Uterus (tissue), 4 donors: ENCODE results near the gene TNKS2. TPM values are rescaled to one million over a fixed set of nuclear protein-coding genes. Genes with fewer than 3 reads are reported as not detected.
A peak's percentile ranks its signal among the peaks of the same experiment; 100 is the strongest.

Source experiments
- DNase-seq, 2 donors: peaks; one replicate each; pipeline ENCODE4 v3.0.0-alpha.2; 2019 to 2020
- H3K27ac ChIP-seq, 2 donors: fragments of 200-600 bp; sonication (generic); 1 replicate in 1 of 2; 2 replicates in 1 of 2; pipeline ENCODE4 v1.5.1; 2016 to 2018
- H3K27me3 ChIP-seq, 2 donors: fragments of 200-600 bp; sonication (generic); one replicate each; pipeline ENCODE4 v1.5.1; 2018 to 2019; ENCODE audit warnings: control low read depth in 1 of 2
- H3K36me3 ChIP-seq, 2 donors: fragments of 200-600 bp; sonication (generic); one replicate each; pipeline ENCODE4 v1.5.1; 2019; ENCODE audit warnings: control low read depth in 1 of 2
- H3K4me1 ChIP-seq, 2 donors: fragments of 200-600 bp; sonication (generic); one replicate each; pipeline ENCODE4 v1.5.1; 2018 to 2019; ENCODE audit warnings: control low read depth in 1 of 2
- H3K4me3 ChIP-seq, 2 donors: fragments of 200-600 bp; sonication (generic); 1 replicate in 1 of 2; 2 replicates in 1 of 2; pipeline ENCODE4 v1.5.1; 2018 to 2019; ENCODE audit warnings: mild to moderate bottlenecking in 1 of 2
- H3K9me3 ChIP-seq, 2 donors: fragments of 200-600 bp; sonication (generic); one replicate each; pipeline ENCODE4 v1.5.1; 2019; ENCODE audit warnings: control low read depth in 1 of 2
- POLR2A ChIP-seq, 2 donors: fragments of 450-650 bp; IDR thresholded peaks; one replicate each; pipeline ENCODE4 v1.6.1; 2016; ENCODE audit warnings: antibody characterized with exemption in 2 of 2, mild to moderate bottlenecking in 1 of 2, moderate library complexity in 1 of 2
- intact Hi-C: fragments of 100-400 bp; cut with DNase I; formaldehyde crosslinking; loops from one replicate; pipeline ENCODE4 v1.15.1; 2023; ENCODE audit warnings: low total_unique reads
- small RNA-seq: library from RNA; depleted of rRNA; stranded (forward); fragments of <200 nt; gene quantifications from one replicate; pipeline ENCODE3, GENCODE V24; 2016
- total RNA-seq, 4 donors: library from RNA; depleted of rRNA in 3 of 4; stranded (reverse); fragments of >200 nt in 3 of 4; gene quantifications; one replicate each; pipeline versions ENCODE4 v1.1.0 to v1.2.4, GENCODE V29; 2014 to 2023
- TF ChIP-seq, protein P1 (sequence below), 4 experiments: fragments of 200-600 bp in 2 of 4; fragments of 450-650 bp in 2 of 4; sonication (generic) in 2 of 4; IDR thresholded peaks; one replicate each; pipeline ENCODE4 v1.5.1; 2016 to 2019; ENCODE audit warnings: antibody characterized with exemption in 4 of 4, mild to moderate bottlenecking in 2 of 4, moderate library complexity in 1 of 4
- donor health status: DM: yes; HTN: yes; CAD: no.

The TNKS2 gene
- total RNA-seq, 4 donors from 2014 or later = 33.8 to 102 (median 51.9) TPM

DNA sequence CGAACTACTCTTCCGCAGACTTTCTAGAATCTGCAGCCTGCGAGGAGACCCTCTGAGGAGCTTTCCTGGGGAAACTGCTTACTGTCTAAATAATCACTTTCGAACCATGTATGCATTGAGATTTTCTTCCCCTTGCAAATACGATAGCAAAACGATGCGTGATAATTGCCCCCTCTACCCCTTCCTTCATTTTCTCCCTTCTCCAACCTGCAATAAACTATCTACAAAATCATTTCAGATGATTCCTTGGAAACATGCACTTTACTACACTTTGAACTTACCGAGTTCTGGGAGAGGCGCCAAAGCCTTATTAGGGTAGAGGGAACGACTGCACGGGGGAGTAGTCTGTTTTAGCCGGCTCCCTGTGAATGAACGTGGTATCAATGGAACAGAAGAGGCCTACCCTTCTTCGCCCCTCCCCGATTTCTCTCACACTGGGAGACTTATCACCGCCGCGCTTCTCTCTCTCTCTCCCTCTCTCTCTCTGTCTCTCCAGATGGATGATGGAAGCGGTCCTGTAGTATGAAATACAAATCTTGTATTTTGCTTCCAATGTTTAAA lies 111.0 kb downstream of the TNKS2 start, which contains the start of gene FGFBP3:
Gene FGFBP3 (minus strand): TSS at position 370 of the 561 bp plus-strand sequence. CDS start 517 bp downstream, outside the sequence.
- H3K27me3 ChIP-seq = no peaks in the 10 kb centered on the region
- no peaks in the 10 kb centered on the region for H3K9me3 ChIP-seq
- intact Hi-C loops = no loop called here
- no peaks in the 10 kb centered on the region for H3K36me3 ChIP-seq
- TF ChIP-seq, protein P1, sequence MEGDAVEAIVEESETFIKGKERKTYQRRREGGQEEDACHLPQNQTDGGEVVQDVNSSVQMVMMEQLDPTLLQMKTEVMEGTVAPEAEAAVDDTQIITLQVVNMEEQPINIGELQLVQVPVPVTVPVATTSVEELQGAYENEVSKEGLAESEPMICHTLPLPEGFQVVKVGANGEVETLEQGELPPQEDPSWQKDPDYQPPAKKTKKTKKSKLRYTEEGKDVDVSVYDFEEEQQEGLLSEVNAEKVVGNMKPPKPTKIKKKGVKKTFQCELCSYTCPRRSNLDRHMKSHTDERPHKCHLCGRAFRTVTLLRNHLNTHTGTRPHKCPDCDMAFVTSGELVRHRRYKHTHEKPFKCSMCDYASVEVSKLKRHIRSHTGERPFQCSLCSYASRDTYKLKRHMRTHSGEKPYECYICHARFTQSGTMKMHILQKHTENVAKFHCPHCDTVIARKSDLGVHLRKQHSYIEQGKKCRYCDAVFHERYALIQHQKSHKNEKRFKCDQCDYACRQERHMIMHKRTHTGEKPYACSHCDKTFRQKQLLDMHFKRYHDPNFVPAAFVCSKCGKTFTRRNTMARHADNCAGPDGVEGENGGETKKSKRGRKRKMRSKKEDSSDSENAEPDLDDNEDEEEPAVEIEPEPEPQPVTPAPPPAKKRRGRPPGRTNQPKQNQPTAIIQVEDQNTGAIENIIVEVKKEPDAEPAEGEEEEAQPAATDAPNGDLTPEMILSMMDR (IDR thresholded peaks at IDR 0.05) = no peak
- no peak for TF ChIP-seq POLR2A (IDR thresholded peaks at IDR 0.05)
- H3K4me1 ChIP-seq = no peaks in the 10 kb centered on the region
- peak in 1 of 2 donors; percentile 31 for DNase-seq
- peak within 1 kb of the TSS; percentile 31 to 83 for H3K4me3 ChIP-seq
- peak within 1 kb of the TSS; percentile 53 to 68 for H3K27ac ChIP-seq

DNA sequence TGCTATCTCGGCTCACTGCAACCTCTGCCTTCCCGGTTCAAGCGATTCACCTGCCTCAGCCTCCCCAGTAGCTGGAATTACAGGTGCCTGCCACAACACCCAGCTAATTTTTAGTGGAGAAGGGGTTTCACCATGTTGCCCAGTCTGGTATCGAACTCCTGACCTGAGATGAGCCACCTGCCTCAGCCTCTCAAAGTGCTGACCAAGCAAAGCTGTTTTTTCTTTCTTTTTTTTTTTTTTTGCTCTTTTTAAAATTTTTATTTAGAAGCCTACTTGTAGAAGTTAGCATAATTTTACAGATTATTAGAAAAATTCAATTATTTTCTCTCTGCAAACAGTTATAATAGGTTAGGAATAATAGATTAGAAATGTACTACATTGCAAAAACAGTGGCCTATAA lies 112.2 kb downstream of the TNKS2 start:
- H3K4me3 ChIP-seq = no peak overlapping the region
- no peaks in the 10 kb centered on the region for H3K9me3 ChIP-seq
- intact Hi-C loops = no loop called here
- DNase-seq = no peak
- no peak overlapping the region for H3K27ac ChIP-seq
- no peaks in the 10 kb centered on the region for H3K4me1 ChIP-seq
- no peaks in the 10 kb centered on the region for H3K36me3 ChIP-seq
- TF ChIP-seq POLR2A (IDR thresholded peaks at IDR 0.05) = no peak
- TF ChIP-seq, protein P1 (IDR thresholded peaks at IDR 0.05) = no peak
- no peaks in the 10 kb centered on the region for H3K27me3 ChIP-seq

Small RNA genes within 50 kb of the gene (small RNA-seq; reads per million reads assigned to genes)
- gene AL359198.2 (not detected), gene SRP9P1 (not detected)

Other genes with a start within 250 kb of the TNKS2 start
- gene PPP1R3C, start 165.4 kb upstream of the TNKS2 start, total RNA-seq = 10 to 100 TPM; 19.7 to 55.2 (median 25.5) TPM
- gene FGFBP3, start 111.1 kb downstream of the TNKS2 start, total RNA-seq = 1 to 10 TPM in 2 of 4 donors, not detected in 2; 1.2 TPM
- gene BTAF1, start 125.3 kb downstream of the TNKS2 start, total RNA-seq = 10 to 100 TPM; 31.8 to 95.8 (median 51.5) TPM